Measurements from ENCODE around the gene PKP1. TPM values are rescaled to one million over a fixed set of nuclear protein-coding genes. Genes with fewer than 3 reads are reported as not detected.

The PKP1 gene
- total RNA-seq, 1 experiment from 2014 or later, result 0.30 TPM

DNA sequence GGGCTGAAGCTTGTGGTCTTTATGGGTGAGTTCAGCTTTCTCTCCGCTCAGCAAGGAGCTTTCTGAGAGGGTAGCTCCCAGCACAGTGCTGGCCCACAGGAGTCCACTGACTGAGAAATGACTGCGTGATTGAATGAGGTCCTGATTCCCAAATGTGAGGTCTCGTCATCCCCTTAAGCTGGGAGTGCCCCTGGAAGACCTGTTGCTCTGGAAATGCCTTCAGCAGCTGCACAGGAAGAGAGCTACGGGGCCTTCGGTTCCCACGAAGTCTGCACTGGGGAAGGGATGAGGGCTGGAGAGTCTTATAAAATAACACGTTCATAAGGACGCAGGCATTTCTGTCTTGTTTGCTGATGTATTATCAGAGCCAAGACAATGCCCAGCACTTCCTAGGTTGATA, 80.2 kb downstream of the PKP1 start:
- no peak overlapping the region for H3K4me3 Mint-ChIP-seq (ENCODE audit: unreplicated experiment)
- no TSS peak for BruUV-seq (replicated peaks)
- ChIA-PET CTCF (interaction anchor here (0.7 to 15.6 kb wide), 22 partner anchors 9 to 392 kb away, joined by 3 to 550 read pairs (median 22); partner anchors contain the start of genes TMEM9 and TNNT2), POLR2A (interaction anchor here (0.7 to 11.7 kb wide), 7 partner anchors 13 to 1916 kb away, joined by 3 to 159 read pairs (median 19); no protein-coding TSS in a partner anchor)
- intact Hi-C loops (cut with micrococcal nuclease), result no loop called here
- no peaks in the 10 kb centered on the region for H3K36me3 Mint-ChIP-seq (ENCODE audit: insufficient read depth, unreplicated experiment)
- no peak for DNase-seq (ENCODE audit: unreplicated experiment)
- H3K27me3 Mint-ChIP-seq (ENCODE audit: insufficient read depth, unreplicated experiment), result peaks cover 24% of the 10 kb centered on the region
- no peaks in the 10 kb centered on the region for H3K9me3 Mint-ChIP-seq (ENCODE audit: unreplicated experiment)
- TF ChIP-seq, protein P1, sequence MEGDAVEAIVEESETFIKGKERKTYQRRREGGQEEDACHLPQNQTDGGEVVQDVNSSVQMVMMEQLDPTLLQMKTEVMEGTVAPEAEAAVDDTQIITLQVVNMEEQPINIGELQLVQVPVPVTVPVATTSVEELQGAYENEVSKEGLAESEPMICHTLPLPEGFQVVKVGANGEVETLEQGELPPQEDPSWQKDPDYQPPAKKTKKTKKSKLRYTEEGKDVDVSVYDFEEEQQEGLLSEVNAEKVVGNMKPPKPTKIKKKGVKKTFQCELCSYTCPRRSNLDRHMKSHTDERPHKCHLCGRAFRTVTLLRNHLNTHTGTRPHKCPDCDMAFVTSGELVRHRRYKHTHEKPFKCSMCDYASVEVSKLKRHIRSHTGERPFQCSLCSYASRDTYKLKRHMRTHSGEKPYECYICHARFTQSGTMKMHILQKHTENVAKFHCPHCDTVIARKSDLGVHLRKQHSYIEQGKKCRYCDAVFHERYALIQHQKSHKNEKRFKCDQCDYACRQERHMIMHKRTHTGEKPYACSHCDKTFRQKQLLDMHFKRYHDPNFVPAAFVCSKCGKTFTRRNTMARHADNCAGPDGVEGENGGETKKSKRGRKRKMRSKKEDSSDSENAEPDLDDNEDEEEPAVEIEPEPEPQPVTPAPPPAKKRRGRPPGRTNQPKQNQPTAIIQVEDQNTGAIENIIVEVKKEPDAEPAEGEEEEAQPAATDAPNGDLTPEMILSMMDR (IDR thresholded peaks at IDR 0.05; ENCODE audit: unreplicated experiment), result no peak
- peaks cover 15% of the 10 kb centered on the region for H3K4me1 Mint-ChIP-seq (ENCODE audit: insufficient read depth, unreplicated experiment)
- no peak overlapping the region for H3K27ac Mint-ChIP-seq (ENCODE audit: low read depth, unreplicated experiment)

DNA sequence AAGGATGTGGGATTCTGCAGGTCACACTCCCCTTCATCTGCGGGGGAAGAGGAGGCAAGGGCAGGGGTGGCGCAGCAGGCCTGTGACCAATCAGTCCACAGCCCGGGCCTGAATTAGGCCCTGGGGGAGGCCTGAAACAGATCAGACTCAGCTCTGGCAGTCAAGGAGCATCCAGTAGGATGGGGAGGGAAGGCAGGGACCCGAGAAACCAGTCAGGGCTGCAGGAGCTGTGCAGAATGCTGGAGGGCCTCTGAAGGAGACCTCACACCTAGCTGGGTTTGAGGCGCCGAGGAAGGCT, 81.5 kb downstream of the PKP1 start:
- no peak overlapping the region for H3K27ac Mint-ChIP-seq (ENCODE audit: low read depth, unreplicated experiment)
- H3K36me3 Mint-ChIP-seq (ENCODE audit: insufficient read depth, unreplicated experiment), result no peaks in the 10 kb centered on the region
- TF ChIP-seq, protein P1 (IDR thresholded peaks at IDR 0.05; ENCODE audit: unreplicated experiment), result no peak
- no peak for DNase-seq (ENCODE audit: unreplicated experiment)
- H3K4me3 Mint-ChIP-seq (ENCODE audit: unreplicated experiment), result no peak overlapping the region
- no peaks in the 10 kb centered on the region for H3K9me3 Mint-ChIP-seq (ENCODE audit: unreplicated experiment)
- ChIA-PET CTCF (interaction anchor here (0.7 to 15.6 kb wide), 10 partner anchors 17 to 289 kb away, joined by 3 to 550 read pairs (median 6); no protein-coding TSS in a partner anchor), POLR2A (interaction anchor here (0.6 kb wide), 1 partner anchor 22 kb away, joined by 3 read pairs; no protein-coding TSS in a partner anchor)
- peaks cover 3% of the 10 kb centered on the region for H3K4me1 Mint-ChIP-seq (ENCODE audit: insufficient read depth, unreplicated experiment)
- intact Hi-C loops (cut with micrococcal nuclease), result no loop called here
- peaks cover 34% of the 10 kb centered on the region for H3K27me3 Mint-ChIP-seq (ENCODE audit: insufficient read depth, unreplicated experiment)
- BruUV-seq (replicated peaks), result no TSS peak

DNA sequence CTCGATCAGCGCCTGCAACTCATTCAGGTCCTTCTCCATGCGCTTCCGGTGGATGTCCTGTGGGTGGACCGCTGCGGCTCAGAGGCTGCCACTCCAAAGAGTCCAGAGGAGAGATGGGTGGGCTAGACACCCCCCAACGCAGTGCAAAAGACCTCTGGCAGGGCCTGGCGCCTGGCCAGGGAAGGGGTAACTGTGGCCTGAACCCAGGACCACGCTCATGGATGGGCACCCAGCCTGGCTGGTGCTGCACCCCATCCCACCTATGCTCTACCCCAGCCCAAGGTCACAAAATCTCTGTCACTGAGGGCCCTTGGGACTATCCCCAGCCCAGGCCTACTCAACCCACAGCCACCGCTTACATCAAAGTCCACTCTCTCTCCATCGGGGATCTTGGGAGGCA, 81.9 kb downstream of the PKP1 start:
- H3K9me3 Mint-ChIP-seq (ENCODE audit: unreplicated experiment), result no peaks in the 10 kb centered on the region
- peaks cover 37% of the 10 kb centered on the region for H3K27me3 Mint-ChIP-seq (ENCODE audit: insufficient read depth, unreplicated experiment)
- no peaks in the 10 kb centered on the region for H3K4me1 Mint-ChIP-seq (ENCODE audit: insufficient read depth, unreplicated experiment)
- TF ChIP-seq, protein P1 (IDR thresholded peaks at IDR 0.05; ENCODE audit: unreplicated experiment), result no peak
- ChIA-PET POLR2A (interaction anchor here (0.6 to 1.0 kb wide), 2 partner anchors 22 to 35 kb away, joined by 3 read pairs; no protein-coding TSS in a partner anchor), CTCF (interaction anchor here (0.6 to 15.6 kb wide), 10 partner anchors 16 to 290 kb away, joined by 3 to 550 read pairs (median 6); no protein-coding TSS in a partner anchor)
- no peak for DNase-seq (ENCODE audit: unreplicated experiment)
- no TSS peak for BruUV-seq (replicated peaks)
- no peaks in the 10 kb centered on the region for H3K36me3 Mint-ChIP-seq (ENCODE audit: insufficient read depth, unreplicated experiment)
- no peak overlapping the region for H3K4me3 Mint-ChIP-seq (ENCODE audit: unreplicated experiment)
- H3K27ac Mint-ChIP-seq (ENCODE audit: low read depth, unreplicated experiment), result no peak overlapping the region
- intact Hi-C loops (cut with micrococcal nuclease), result no loop called here

DNA sequence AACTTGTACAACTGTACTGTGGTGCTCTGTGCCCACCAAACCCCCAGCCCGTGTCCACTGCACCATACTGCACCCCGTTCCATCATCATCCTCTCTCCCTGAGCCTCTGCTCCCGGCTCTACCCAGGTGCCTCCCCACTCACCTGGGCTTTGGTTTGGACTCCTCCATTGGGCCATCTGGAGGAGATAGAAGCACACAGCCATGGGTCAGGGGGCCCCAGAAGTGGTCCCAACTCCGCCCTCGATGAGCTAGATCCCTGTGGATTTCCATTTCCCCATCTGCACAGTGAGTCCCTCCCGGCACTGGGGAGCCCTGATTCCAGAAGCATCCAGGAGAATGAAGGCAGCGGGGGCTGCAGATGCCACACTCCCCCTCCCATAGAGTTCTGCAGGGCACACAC, 83.4 kb downstream of the PKP1 start:
- no TSS peak for BruUV-seq (replicated peaks)
- no peak overlapping the region for H3K27ac Mint-ChIP-seq (ENCODE audit: low read depth, unreplicated experiment)
- POLR2A ChIA-PET, result no interaction called here

More for the DNA sequence above, 83.4 kb downstream of the PKP1 start:
- H3K4me1 Mint-ChIP-seq (ENCODE audit: insufficient read depth, unreplicated experiment), result no peaks in the 10 kb centered on the region
- no peaks in the 10 kb centered on the region for H3K36me3 Mint-ChIP-seq (ENCODE audit: insufficient read depth, unreplicated experiment)
- intact Hi-C loops (cut with micrococcal nuclease), result no loop called here
- TF ChIP-seq, protein P1 (IDR thresholded peaks at IDR 0.05; ENCODE audit: unreplicated experiment), result no peak
- H3K9me3 Mint-ChIP-seq (ENCODE audit: unreplicated experiment), result no peaks in the 10 kb centered on the region
- CTCF ChIA-PET, result interaction anchor here (0.8 to 15.6 kb wide), 8 partner anchors 9 to 462 kb away, joined by 3 to 314 read pairs (median 6); no protein-coding TSS in a partner anchor
- peaks cover 51% of the 10 kb centered on the region for H3K27me3 Mint-ChIP-seq (ENCODE audit: insufficient read depth, unreplicated experiment)
- no peak overlapping the region for H3K4me3 Mint-ChIP-seq (ENCODE audit: unreplicated experiment)
- no peak for DNase-seq (ENCODE audit: unreplicated experiment)

Measured in MCF 10A (cell line).